HCT116 (cell line): Measurements from ENCODE around the gene FHIT. TPM values are rescaled to one million over a fixed set of nuclear protein-coding genes. Genes with fewer than 3 reads are reported as not detected.

ENCODE experiments used
- ATAC-seq: fragments of 200-7000 bp; cut with Tn5 transposase; 2 replicates; pipeline ENCODE4 v1.9.1; 2020; ENCODE audit warnings: mild to moderate bottlenecking, moderate library complexity
- BruUV-seq: library from RNA; stranded (reverse); fragments of 400-500 nt; replicated peaks from 2 replicates; lab custom pipeline; 2021; lab: Mats Ljungman, UMichigan
- CTCF ChIA-PET: fragments of 300-600 bp; sonication (Branson Sonifier 250); formaldehyde crosslinking; loops from one replicate; lab custom pipeline; 2021; ENCODE audit warnings: antibody characterized with exemption; lab: Charles Lee
- POLR2A ChIA-PET: fragments of 300-600, 350-600 bp; sonication (Branson Sonifier 250); formaldehyde crosslinking; loops from one replicate; lab custom pipeline; 2021; ENCODE audit warnings: antibody characterized with exemption; lab: Charles Lee
- RAD21 ChIA-PET, 2 experiments: fragments of 300-600 bp; sonication (Branson Sonifier 250); formaldehyde crosslinking; loops; one replicate each; lab custom pipeline; 2023; ENCODE audit warnings: low total read pairs in 2 of 2; ENCODE audit not compliant: uncharacterized antibody in 2 of 2, unreplicated experiment in 2 of 2, low non-redundant PET in 1 of 2; lab: Charles Lee
- DNase-seq: peaks from one replicate; pipeline ENCODE4 v3.0.0-alpha.2; 2010; ENCODE audit warnings: low read depth, low spot score
- H2AFZ ChIP-seq: fragments of 200-600 bp; shearing (Covaris generic), sonication (generic); 2 replicates; pipeline ENCODE4 v1.6.1; 2017; ENCODE audit warnings: low read depth, mixed run types, mixed read lengths, antibody characterized with exemption, low read length; ENCODE audit not compliant: poor library complexity, severe bottlenecking
- H3K27ac ChIP-seq: 2 replicates; pipeline ENCODE4 v1.5.1; 2012; ENCODE audit warnings: low read depth, low read length
- H3K27me3 ChIP-seq: fragments of 200-600 bp; sonication (generic); 2 replicates; pipeline ENCODE4 v1.6.1; 2016; ENCODE audit warnings: mixed run types, low read length, mixed read lengths; ENCODE audit not compliant: insufficient read depth
- H3K36me3 ChIP-seq, 2 experiments: fragments of 200-500 bp in 1 of 2; fragments of 200-600 bp in 1 of 2; sonication (Bioruptor generic) in 1 of 2; sonication (generic) in 1 of 2; 2 replicates each; pipeline versions ENCODE4 v1.5.1 to v1.6.1; 2014 to 2016; ENCODE audit warnings: low read length in 2 of 2, inconsistent platforms in 1 of 2, mixed read lengths in 1 of 2, mixed run types in 1 of 2; ENCODE audit not compliant: insufficient read depth in 2 of 2, control insufficient read depth in 1 of 2
- H3K4me1 ChIP-seq, 2 experiments: fragments of 200-600 bp in 1 of 2; sonication (generic) in 1 of 2; 2 replicates each; pipeline versions ENCODE4 v1.5.1 to v1.6.1; 2012 to 2017; ENCODE audit warnings: low read length in 2 of 2, inconsistent platforms in 1 of 2, mild to moderate bottlenecking in 1 of 2, mixed read lengths in 1 of 2, mixed run types in 1 of 2, moderate library complexity in 1 of 2; ENCODE audit not compliant: insufficient read depth in 2 of 2, control insufficient read depth in 1 of 2
- H3K4me2 ChIP-seq: fragments of 200-600 bp; sonication (generic); 2 replicates; pipeline ENCODE4 v1.6.1; 2017; ENCODE audit warnings: mixed run types, low read length, mixed read lengths
- H3K4me3 ChIP-seq, 2 experiments: fragments of 200-600 bp in 1 of 2; sonication (generic) in 1 of 2; replicated peaks in 1 of 2; 2 replicates each; pipeline ENCODE4 v1.5.1; 2011 to 2016; ENCODE audit warnings: low read length in 2 of 2, control low read depth in 1 of 2, low read depth in 1 of 2, mild to moderate bottlenecking in 1 of 2, mixed read lengths in 1 of 2, mixed run types in 1 of 2
- H3K79me2 ChIP-seq: fragments of 200-600 bp; sonication (generic); 2 replicates; pipeline ENCODE4 v1.6.1; 2017; ENCODE audit warnings: mild to moderate bottlenecking, mixed run types, low read length, moderate library complexity, mixed read lengths; ENCODE audit not compliant: insufficient read depth
- H3K9ac ChIP-seq: fragments of 200-600 bp; sonication (generic); 2 replicates; pipeline ENCODE4 v1.6.1; 2016; ENCODE audit warnings: low read length, mixed read lengths
- H3K9me2 ChIP-seq: fragments of 200-600 bp; sonication (generic), shearing (Covaris generic); 2 replicates; pipeline ENCODE4 v1.6.1; 2017; ENCODE audit warnings: mixed run types, mild to moderate bottlenecking, moderate library complexity; ENCODE audit not compliant: insufficient read depth
- H3K9me3 ChIP-seq, 2 experiments: fragments of 200-500 bp in 1 of 2; fragments of 200-600 bp in 1 of 2; sonication (Bioruptor generic) in 1 of 2; sonication (generic) in 1 of 2; 2 replicates each; pipeline ENCODE4 v1.6.1; 2014 to 2017; ENCODE audit warnings: low read length in 2 of 2, mixed read lengths in 2 of 2, inconsistent platforms in 1 of 2, low read depth in 1 of 2, mild to moderate bottlenecking in 1 of 2, mixed run types in 1 of 2, moderate library complexity in 1 of 2; ENCODE audit not compliant: control insufficient read depth in 1 of 2, insufficient read depth in 1 of 2
- H4K20me1 ChIP-seq: fragments of 200-600 bp; sonication (generic), shearing (Covaris generic); 2 replicates; pipeline ENCODE4 v1.6.1; 2017; ENCODE audit warnings: mixed run types, mild to moderate bottlenecking, moderate library complexity; ENCODE audit not compliant: insufficient read depth
- ATF3 ChIP-seq: IDR thresholded peaks from 2 replicates; pipeline ENCODE4 v1.6.1; 2012
- CBX3 ChIP-seq: IDR thresholded peaks from 2 replicates; pipeline ENCODE4 v1.6.1; 2012; ENCODE audit warnings: low read depth
- CEBPB ChIP-seq: IDR thresholded peaks from 2 replicates; pipeline ENCODE4 v1.6.1; 2012; ENCODE audit warnings: low read depth
- CTCF ChIP-seq, 3 experiments: fragments of 200-600 bp in 1 of 3; sonication (generic) in 1 of 3; IDR thresholded peaks in 2 of 3; conservative IDR thresholded peaks in 1 of 3; 2 replicates each; pipeline ENCODE4 v1.5.1; 2012 to 2017; ENCODE audit warnings: low read depth in 2 of 3, low read length in 2 of 3, antibody characterized with exemption in 1 of 3, borderline replicate concordance in 1 of 3, control low read depth in 1 of 3, mild to moderate bottlenecking in 1 of 3, mixed read lengths in 1 of 3, mixed run types in 1 of 3, moderate library complexity in 1 of 3; ENCODE audit not compliant: insufficient read depth in 1 of 3
- EGR1 ChIP-seq: IDR thresholded peaks from 2 replicates; pipeline ENCODE4 v1.6.1; 2012; ENCODE audit warnings: low read depth
- EZH2 ChIP-seq: fragments of 200-600 bp; sonication (generic); IDR thresholded peaks from 2 replicates; pipeline ENCODE4 v1.6.1; 2017; ENCODE audit warnings: antibody characterized with exemption, mixed run types
- EZH2phosphoT487 ChIP-seq: fragments of 200-600 bp; IDR thresholded peaks from 2 replicates; pipeline ENCODE4 v1.6.1; 2018; ENCODE audit warnings: antibody characterized with exemption, borderline replicate concordance
- JUND ChIP-seq: IDR thresholded peaks from 2 replicates; pipeline ENCODE4 v1.6.1; 2012
- POLR2A ChIP-seq: IDR thresholded peaks from 2 replicates; pipeline ENCODE4 v1.7.0; 2011; ENCODE audit warnings: borderline replicate concordance; ENCODE audit not compliant: insufficient read depth, insufficient read length; ENCODE audit errors: extremely low read depth
- POLR2AphosphoS5 ChIP-seq: IDR thresholded peaks from 2 replicates; pipeline ENCODE4 v1.6.1; 2011; ENCODE audit warnings: mild to moderate bottlenecking, low read depth, low read length, moderate library complexity
- RAD21 ChIP-seq: IDR thresholded peaks from 2 replicates; pipeline ENCODE4 v1.6.1; 2012; ENCODE audit warnings: low read depth, mild to moderate bottlenecking
- REST ChIP-seq: IDR thresholded peaks from 2 replicates; pipeline ENCODE4 v1.6.1; 2012; ENCODE audit warnings: low read depth
- SIN3A ChIP-seq: IDR thresholded peaks from 2 replicates; pipeline ENCODE4 v1.6.1; 2012; ENCODE audit warnings: low read depth
- SP1 ChIP-seq: IDR thresholded peaks from 2 replicates; pipeline ENCODE4 v1.6.1; 2012; ENCODE audit warnings: low read depth
- SRF ChIP-seq: IDR thresholded peaks from 2 replicates; pipeline ENCODE4 v1.6.1; 2012; ENCODE audit warnings: low read depth
- TCF7L2 ChIP-seq: IDR thresholded peaks from 2 replicates; pipeline ENCODE4 v1.7.0; 2011; ENCODE audit warnings: borderline replicate concordance, inconsistent platforms; ENCODE audit not compliant: insufficient read depth, insufficient read length; ENCODE audit errors: extremely low read depth
- YY1 ChIP-seq: IDR thresholded peaks from 2 replicates; pipeline ENCODE4 v1.6.1; 2011; ENCODE audit warnings: low read length, low read depth, moderate library complexity, mild to moderate bottlenecking; ENCODE audit not compliant: insufficient replicate concordance; ENCODE audit errors: extremely low read depth
- ZNF274 ChIP-seq: fragments of 200-500 bp; sonication (Bioruptor generic); IDR thresholded peaks from 2 replicates; pipeline ENCODE4 v1.6.1; 2014; ENCODE audit warnings: mild to moderate bottlenecking, low read depth, low read length, inconsistent platforms
- intact Hi-C: fragments of 100-400 bp; cut with micrococcal nuclease; formaldehyde crosslinking; loops from 2 replicates; pipeline ENCODE4 v1.10.0; 2022
- total RNA-seq: library from RNA; stranded (reverse); gene quantifications from one replicate; pipeline ENCODE4 v1.2.1, GENCODE V29; 2021; ENCODE audit not compliant: unreplicated experiment

The FHIT gene
- total RNA-seq, 1 experiment from 2014 or later, result 20.1 TPM

- TF ChIP-seq REST (no peak), EGR1 (no peak), EZH2 (no peak)
- TF ChIP-seq, all 23 proteins: peak for 0
Measured at GRCh38 chr3:60812502-60812901, 438.8 kb downstream of the FHIT start (continued).

- Histone ChIP-seq H3K27ac (no peak overlapping the region), H3K36me3 (no peaks in the 10 kb centered on the region), H3K4me3 (no peak overlapping the region), H3K4me2 (no peak overlapping the region), H3K27me3 (no peaks in the 10 kb centered on the region), H4K20me1 (no peaks in the 10 kb centered on the region), H3K9me2 (no peaks in the 10 kb centered on the region), H3K4me1 (no peaks in the 10 kb centered on the region), H3K9me3 (no peaks in the 10 kb centered on the region), H2AFZ (no peak overlapping the region), H3K9ac (no peak overlapping the region), H3K79me2 (no peaks in the 10 kb centered on the region)
- ATAC-seq (no peak), DNase-seq (no peak)
- ChIA-PET RAD21 (no interaction called here), POLR2A (no interaction called here), CTCF (no interaction called here)
- intact Hi-C loops, result no loop called here
- BruUV-seq, result no TSS peak
- no peak for TF ChIP-seq YY1
- TF ChIP-seq POLR2A, result no peak
- TF ChIP-seq JUND, result no peak
- no peak for TF ChIP-seq SIN3A
- no peak for TF ChIP-seq EGR1
- TF ChIP-seq POLR2AphosphoS5, result no peak
- TF ChIP-seq CTCF (IDR thresholded peaks at IDR 0.05 in 2 of 3, conservative IDR thresholded peaks at IDR 0.05 in 1 of 3; ENCODE audit: borderline replicate concordance in 1 of 3, insufficient read depth in 1 of 3, low read depth in 2 of 3, low read length in 2 of 3), result no peak
- no peak for TF ChIP-seq EZH2phosphoT487
- TF ChIP-seq CBX3, result no peak
- no peak for TF ChIP-seq CEBPB
- TF ChIP-seq SRF, result no peak
- TF ChIP-seq ATF3, result no peak
- no peak for TF ChIP-seq SP1
- TF ChIP-seq TCF7L2, result no peak
- no peak for TF ChIP-seq REST
- TF ChIP-seq ZNF274, result no peak
- no peak for TF ChIP-seq RAD21
Measured at GRCh38 chr3:60810881-60811280, 440.4 kb downstream of the FHIT start.
